B cell (primary cell): Measurements from ENCODE around the gene HMCN1. TPM values are rescaled to one million over a fixed set of nuclear protein-coding genes. Genes with fewer than 3 reads are reported as not detected.

Source experiments
- ATAC-seq: fragments of 200-7000 bp; cut with Tn5 transposase; one replicate; pipeline ENCODE4 v1.10.0; 2021; ENCODE audit warnings: low read depth, mild to moderate bottlenecking, moderate number of reproducible peaks, moderate library complexity
- CTCF ChIA-PET: fragments of 350-600 bp; sonication (Branson Sonifier 250); formaldehyde crosslinking; loops from one replicate; lab custom pipeline; 2021; ENCODE audit warnings: antibody characterized with exemption, inconsistent platforms; lab: Charles Lee
- POLR2A ChIA-PET: fragments of 350-600 bp; sonication (Branson Sonifier 250); formaldehyde crosslinking; loops from one replicate; lab custom pipeline; 2021; ENCODE audit warnings: antibody characterized with exemption; lab: Charles Lee
- DNase-seq: peaks from one replicate; pipeline ENCODE4 v3.0.0; 2013
- H2AFZ ChIP-seq: 2 replicates; pipeline ENCODE4 v1.6.1; 2012; ENCODE audit warnings: mild to moderate bottlenecking, low read depth, low read length; ENCODE audit not compliant: insufficient read depth, poor library complexity, severe bottlenecking
- H3K27ac ChIP-seq, 2 donors: 1 replicate in 1 of 2; 2 replicates in 1 of 2; pipeline ENCODE4 v1.5.1; 2012 to 2013; ENCODE audit warnings: low read length in 2 of 2, mild to moderate bottlenecking in 2 of 2, moderate library complexity in 1 of 2
- H3K27me3 ChIP-seq, 4 experiments: fragments of 200-600 bp in 1 of 4; sonication (generic) in 1 of 4; replicated peaks in 1 of 4; 1 replicate in 2 of 4; 2 replicates in 2 of 4; pipeline versions ENCODE4 v1.6.1 to v1.7.0; 2013 to 2016; ENCODE audit warnings: low read length in 3 of 4, mild to moderate bottlenecking in 2 of 4, mixed read lengths in 1 of 4, moderate library complexity in 1 of 4; ENCODE audit not compliant: insufficient read depth in 4 of 4, control insufficient read depth in 3 of 4; ENCODE audit errors: control extremely low read depth in 1 of 4
- H3K36me3 ChIP-seq, 2 experiments: replicated peaks in 1 of 2; 1 replicate in 1 of 2; 2 replicates in 1 of 2; pipeline versions ENCODE4 v1.6.1 to v1.7.1; 2013; ENCODE audit warnings: low read length in 1 of 2; ENCODE audit not compliant: insufficient read depth in 2 of 2, control insufficient read depth in 1 of 2; ENCODE audit errors: control extremely low read depth in 1 of 2, extremely low read depth in 1 of 2
- H3K4me1 ChIP-seq, 2 donors: fragments of 200-600 bp in 1 of 2; sonication (generic) in 1 of 2; 1 replicate in 1 of 2; 2 replicates in 1 of 2; pipeline versions ENCODE4 v1.5.1 to v1.6.1; 2013 to 2017; ENCODE audit warnings: low read length in 2 of 2; ENCODE audit not compliant: control insufficient read depth in 2 of 2, insufficient read depth in 2 of 2
- H3K4me2 ChIP-seq: replicated peaks from 2 replicates; pipeline ENCODE3; 2012; ENCODE audit warnings: mild to moderate bottlenecking, low read depth, low read length; ENCODE audit not compliant: poor library complexity, severe bottlenecking
- H3K4me3 ChIP-seq, 5 experiments: fragments of 200-600 bp in 1 of 5; sonication (generic) in 1 of 5; 1 replicate in 3 of 5; 2 replicates in 2 of 5; pipeline versions ENCODE4 v1.5.1 to v1.7.0; 2011 to 2016; ENCODE audit warnings: low read length in 4 of 5, mild to moderate bottlenecking in 4 of 5, low read depth in 2 of 5, control low read depth in 1 of 5, moderate library complexity in 1 of 5; ENCODE audit not compliant: insufficient read depth in 1 of 5; ENCODE audit errors: control extremely low read depth in 1 of 5, extremely low read depth in 1 of 5
- H3K79me2 ChIP-seq: fragments of 200-600 bp; sonication (generic); one replicate; pipeline ENCODE4 v1.6.0; 2016; ENCODE audit warnings: low read length; ENCODE audit not compliant: control insufficient read depth, insufficient read depth
- H3K9ac ChIP-seq: fragments of 200-600 bp; sonication (generic); 2 replicates; pipeline ENCODE4 v1.6.1; 2017; ENCODE audit warnings: mild to moderate bottlenecking, low read length, moderate library complexity
- H3K9me3 ChIP-seq, 3 donors: one replicate each; pipeline versions ENCODE4 v1.6.1 to v1.7.1; 2013; ENCODE audit warnings: low read length in 2 of 3; ENCODE audit not compliant: control insufficient read depth in 2 of 3, insufficient read depth in 1 of 3; ENCODE audit errors: control extremely low read depth in 1 of 3
- H4K20me1 ChIP-seq: 2 replicates; pipeline ENCODE4 v1.6.0; 2012; ENCODE audit warnings: mild to moderate bottlenecking, low read length; ENCODE audit not compliant: insufficient read depth, control insufficient read depth, poor library complexity, severe bottlenecking
- H3K27ac Mint-ChIP-seq: one replicate; pipeline ENCODE4 v1.8.0; 2021; ENCODE audit warnings: mixed read lengths
- H3K27me3 Mint-ChIP-seq: one replicate; pipeline ENCODE4 v1.8.0; 2021; ENCODE audit warnings: mixed read lengths
- H3K4me1 Mint-ChIP-seq: one replicate; pipeline ENCODE4 v1.8.0; 2021; ENCODE audit warnings: mixed read lengths
- H3K4me3 Mint-ChIP-seq: one replicate; pipeline ENCODE4 v1.8.0; 2021; ENCODE audit warnings: mixed read lengths
- H3K9me3 Mint-ChIP-seq: one replicate; pipeline ENCODE4 v1.8.0; 2022; ENCODE audit warnings: mixed read lengths; ENCODE audit not compliant: insufficient read depth
- CTCF ChIP-seq: fragments of 200-600 bp; IDR thresholded peaks from one replicate; pipeline ENCODE4 v1.8.0; 2022; ENCODE audit warnings: antibody characterized with exemption, mild to moderate bottlenecking
- EZH2 ChIP-seq: IDR thresholded peaks from 2 replicates; pipeline ENCODE4 v1.6.1; 2012; ENCODE audit warnings: borderline replicate concordance, low read depth, mild to moderate bottlenecking, moderate library complexity, low read length; ENCODE audit not compliant: insufficient read depth, poor library complexity, severe bottlenecking
- WGBS: methylation state at CpG from one replicate; pipeline ENCODE4 v1.1.5; 2013; ENCODE audit warnings: missing lambda C conversion rate; ENCODE audit not compliant: insufficient coverage; 5-methylcytosine and 5-hydroxymethylcytosine counted together
- intact Hi-C: fragments of 100-400 bp; cut with micrococcal nuclease; formaldehyde crosslinking; loops from one replicate; pipeline ENCODE4 v1.10.0; 2022
- polyA plus RNA-seq: library from polyadenylated mRNA; depleted of rRNA; stranded (reverse); fragments of >200 nt; gene quantifications from 2 replicates; pipeline ENCODE4 v1.2.3, GENCODE V29; 2012
- total RNA-seq, 2 donors: library from RNA; stranded (reverse); fragments of 120-200 nt in 1 of 2; gene quantifications; 1 replicate in 1 of 2; 2 replicates in 1 of 2; pipeline versions ENCODE4 v1.2.3 to v1.2.4, GENCODE V29; 2013 to 2022

The HMCN1 gene
- total and polyA plus RNA-seq, 2 donors (not counting 1 experiment from before 2014, with no cell fraction given): not detected

GRCh38 chr1:185686821-185687778 is 47.1 kb upstream of the HMCN1 start:
- Histone ChIP-seq H3K27ac (no peak overlapping the region), H2AFZ (no peak overlapping the region), H3K4me1 (no peaks in the 10 kb centered on the region), H3K4me2 (no peak overlapping the region), H3K9me3 (no peaks in the 10 kb centered on the region), H3K27me3 (peaks cover 0 to 2% (median under 1%) of the 10 kb centered on the region in 4 experiments), H3K9ac (no peak overlapping the region), H3K4me3 (no peak overlapping the region), H3K36me3 (no peaks in the 10 kb centered on the region), H4K20me1 (no peaks in the 10 kb centered on the region), H3K79me2 (no peaks in the 10 kb centered on the region)
- Mint-ChIP-seq H3K27me3 (peaks cover 28% of the 10 kb centered on the region), H3K9me3 (no peaks in the 10 kb centered on the region), H3K27ac (no peak overlapping the region), H3K4me1 (no peaks in the 10 kb centered on the region), H3K4me3 (no peak overlapping the region)
- ChIA-PET POLR2A (no interaction called here), CTCF (interaction anchor here (1.3 kb wide), 1 partner anchor 882 kb away, joined by 3 read pairs; no protein-coding TSS in a partner anchor)
- TF ChIP-seq CTCF: no peak
- no peak for TF ChIP-seq EZH2
- ATAC-seq: no peak
- no peak for DNase-seq
- intact Hi-C loops: no loop called here

GRCh38 chr1:185690527-185690926 is 43.7 kb upstream of the HMCN1 start:
- Mint-ChIP-seq H3K9me3 (no peaks in the 10 kb centered on the region), H3K27me3 (peaks cover 28% of the 10 kb centered on the region), H3K27ac (no peak overlapping the region), H3K4me3 (no peak overlapping the region), H3K4me1 (peaks cover 22% of the 10 kb centered on the region)
- no CpG with 5 or more reads among the region's 2 CpGs for WGBS
- Histone ChIP-seq H3K4me1 (peaks cover 18 to 19% of the 10 kb centered on the region in 2 donors), H3K9me3 (peaks cover 1 to 4% (median 4%) of the 10 kb centered on the region in 3 donors), H3K4me2 (no peak overlapping the region), H2AFZ (no peak overlapping the region), H3K4me3 (no peak overlapping the region), H3K79me2 (no peaks in the 10 kb centered on the region), H4K20me1 (no peaks in the 10 kb centered on the region), H3K27me3 (peaks cover 0 to 2% (median 0%) of the 10 kb centered on the region in 4 experiments), H3K9ac (no peak overlapping the region), H3K27ac (no peak overlapping the region), H3K36me3 (no peaks in the 10 kb centered on the region)
- DNase-seq (no peak), ATAC-seq (no peak)
- CTCF ChIA-PET: interaction anchor here (1.0 to 3.5 kb wide), 2 partner anchors 10 to 885 kb away, joined by 4 to 14 read pairs; no protein-coding TSS in a partner anchor
- intact Hi-C loops: loop anchor here (5.0 kb wide), 1 partner anchor 708 kb away; no protein-coding TSS in a partner anchor
- POLR2A ChIA-PET: no interaction called here
- TF ChIP-seq EZH2 (no peak), CTCF (no peak)
